ENCODE data around the gene SPINK8. TPM values are rescaled to one million over a fixed set of nuclear protein-coding genes. Genes with fewer than 3 reads are reported as not detected.
A peak's percentile ranks its signal among the peaks of the same experiment; 100 is the strongest.

Gene SPINK8
- total RNA-seq, 4 donors from 2014 or later: not detected

DNA sequence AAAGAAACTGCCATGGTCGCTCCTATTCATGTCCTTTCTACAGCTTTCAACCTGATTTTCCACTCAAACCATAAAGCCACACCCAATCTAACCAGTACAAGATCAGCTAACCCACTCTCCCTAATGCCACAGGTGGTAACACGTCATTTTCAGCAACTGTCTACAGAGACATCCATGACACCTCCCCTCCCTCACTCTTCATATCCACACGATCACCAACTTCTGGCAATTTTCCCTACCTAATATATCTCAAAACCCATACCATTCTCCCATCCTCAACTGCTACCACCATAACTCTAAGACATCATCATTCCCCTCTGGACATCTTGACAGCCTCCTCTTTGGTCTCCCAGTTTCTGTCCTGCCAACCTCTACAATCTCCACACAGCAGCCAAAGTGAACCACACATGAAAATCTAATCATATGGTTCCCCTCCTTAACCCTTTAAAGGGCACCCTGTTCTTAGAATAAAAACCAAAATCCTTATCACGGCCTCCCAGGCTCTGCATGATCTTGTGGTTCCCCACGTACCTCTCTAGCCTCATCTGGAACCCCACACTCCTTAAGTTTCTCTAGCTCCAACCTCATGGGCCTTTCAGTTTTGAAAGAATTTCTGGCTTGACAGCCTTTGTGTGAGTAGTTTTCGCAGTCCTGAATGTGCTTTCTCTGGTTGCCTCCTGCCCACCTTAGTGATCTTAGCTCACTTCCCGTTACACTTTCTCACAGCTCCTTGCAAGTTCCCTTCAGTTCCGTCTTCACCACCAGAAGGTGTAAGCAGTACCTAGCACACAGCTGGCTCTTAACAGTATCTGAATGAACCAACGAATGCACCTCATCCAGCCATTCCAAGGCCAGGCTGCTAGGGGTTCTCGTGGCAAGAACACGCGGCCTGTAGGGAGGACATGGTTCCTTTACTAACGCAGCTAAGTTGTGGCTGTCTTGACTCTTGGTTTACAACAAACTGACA lies 33.4 kb downstream of the SPINK8 start:
- Histone ChIP-seq H3K4me1 (peaks cover 0 to 6% of the 10 kb centered on the region in 2 donors), H3K4me3 (peak overlapping the region; percentile 67 to 91), H3K27me3 (no peaks in the 10 kb centered on the region), H3K9me3 (no peaks in the 10 kb centered on the region), H3K36me3 (no peaks in the 10 kb centered on the region), H3K27ac (peak overlapping the region; percentile 79 to 96)
- no peak for DNase-seq
- intact Hi-C loops (cut with DNase I; ENCODE audit: low total_unique reads): no loop called here
- TF ChIP-seq, protein P1, sequence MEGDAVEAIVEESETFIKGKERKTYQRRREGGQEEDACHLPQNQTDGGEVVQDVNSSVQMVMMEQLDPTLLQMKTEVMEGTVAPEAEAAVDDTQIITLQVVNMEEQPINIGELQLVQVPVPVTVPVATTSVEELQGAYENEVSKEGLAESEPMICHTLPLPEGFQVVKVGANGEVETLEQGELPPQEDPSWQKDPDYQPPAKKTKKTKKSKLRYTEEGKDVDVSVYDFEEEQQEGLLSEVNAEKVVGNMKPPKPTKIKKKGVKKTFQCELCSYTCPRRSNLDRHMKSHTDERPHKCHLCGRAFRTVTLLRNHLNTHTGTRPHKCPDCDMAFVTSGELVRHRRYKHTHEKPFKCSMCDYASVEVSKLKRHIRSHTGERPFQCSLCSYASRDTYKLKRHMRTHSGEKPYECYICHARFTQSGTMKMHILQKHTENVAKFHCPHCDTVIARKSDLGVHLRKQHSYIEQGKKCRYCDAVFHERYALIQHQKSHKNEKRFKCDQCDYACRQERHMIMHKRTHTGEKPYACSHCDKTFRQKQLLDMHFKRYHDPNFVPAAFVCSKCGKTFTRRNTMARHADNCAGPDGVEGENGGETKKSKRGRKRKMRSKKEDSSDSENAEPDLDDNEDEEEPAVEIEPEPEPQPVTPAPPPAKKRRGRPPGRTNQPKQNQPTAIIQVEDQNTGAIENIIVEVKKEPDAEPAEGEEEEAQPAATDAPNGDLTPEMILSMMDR (IDR thresholded peaks at IDR 0.05): no peak
- no peak for TF ChIP-seq POLR2A (IDR thresholded peaks at IDR 0.05)

DNA sequence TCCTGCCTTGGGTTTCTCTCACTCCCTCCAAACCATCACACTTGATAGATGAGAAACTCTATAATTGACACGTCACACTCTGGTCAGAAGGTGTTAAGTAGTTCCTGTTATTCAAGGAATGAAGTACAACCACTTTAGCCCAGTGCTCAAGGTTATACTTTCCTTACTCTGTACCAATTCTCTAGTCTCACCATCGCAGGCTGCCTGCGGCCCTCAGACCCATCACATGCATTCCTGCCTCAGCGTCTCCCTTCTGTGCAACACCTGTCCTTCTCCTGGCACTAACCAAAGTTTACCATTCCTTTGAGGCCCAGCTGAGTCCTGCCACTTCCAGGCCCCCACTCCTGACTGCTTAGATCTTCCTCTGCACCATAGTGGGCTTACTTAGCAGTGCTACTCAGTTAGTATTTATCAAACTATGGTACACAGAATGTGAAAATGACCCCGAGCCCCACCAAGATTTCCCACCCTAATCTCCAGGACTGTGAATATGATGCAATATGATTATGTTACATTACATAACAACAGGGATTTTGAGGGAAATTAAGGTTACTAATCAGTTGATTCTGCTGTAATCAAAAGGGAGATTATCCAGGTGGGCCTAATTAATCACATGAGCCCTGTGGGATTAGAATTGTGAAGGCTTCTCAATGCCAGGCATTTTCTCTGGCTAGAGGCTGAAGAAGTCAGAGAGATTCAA lies 36.2 kb downstream of the SPINK8 start:
- TF ChIP-seq, protein P1 (IDR thresholded peaks at IDR 0.05): no peak
- TF ChIP-seq POLR2A (IDR thresholded peaks at IDR 0.05): no peak
- DNase-seq: no peak
- no peak overlapping the region for H3K27ac ChIP-seq
- H3K36me3 ChIP-seq: no peaks in the 10 kb centered on the region
- H3K4me1 ChIP-seq: peaks cover 0 to 6% of the 10 kb centered on the region in 2 donors
- H3K9me3 ChIP-seq: no peaks in the 10 kb centered on the region
- intact Hi-C loops (cut with DNase I; ENCODE audit: low total_unique reads): no loop called here
- no peaks in the 10 kb centered on the region for H3K27me3 ChIP-seq
- H3K4me3 ChIP-seq: no peak overlapping the region

DNA sequence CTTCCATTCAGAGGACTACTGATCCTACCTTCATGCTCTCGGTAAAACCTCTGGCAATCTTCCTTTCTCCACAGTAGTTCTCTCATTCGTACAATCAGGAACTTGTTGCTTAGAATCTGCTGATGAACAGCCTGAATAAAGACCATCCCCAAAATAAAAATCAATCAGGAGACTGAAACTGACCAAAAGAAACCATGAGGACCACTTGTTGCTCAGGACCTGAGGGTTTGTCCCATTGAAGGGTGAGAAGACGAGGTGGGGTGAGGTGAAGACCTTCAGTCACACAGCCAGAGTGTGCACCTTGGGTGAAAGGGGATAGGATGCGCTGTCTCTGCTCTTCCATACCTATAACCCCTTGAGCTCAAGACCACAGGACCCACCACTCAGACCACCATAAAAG lies 36.8 kb downstream of the SPINK8 start:
- Histone ChIP-seq H3K4me1 (peaks cover 0 to 6% of the 10 kb centered on the region in 2 donors), H3K27ac (no peak overlapping the region), H3K36me3 (no peaks in the 10 kb centered on the region), H3K9me3 (no peaks in the 10 kb centered on the region), H3K27me3 (no peaks in the 10 kb centered on the region), H3K4me3 (no peak overlapping the region)
- no peak for TF ChIP-seq POLR2A (IDR thresholded peaks at IDR 0.05)
- TF ChIP-seq, protein P1 (IDR thresholded peaks at IDR 0.05): no peak
- intact Hi-C loops (cut with DNase I; ENCODE audit: low total_unique reads): no loop called here
- DNase-seq: no peak

DNA sequence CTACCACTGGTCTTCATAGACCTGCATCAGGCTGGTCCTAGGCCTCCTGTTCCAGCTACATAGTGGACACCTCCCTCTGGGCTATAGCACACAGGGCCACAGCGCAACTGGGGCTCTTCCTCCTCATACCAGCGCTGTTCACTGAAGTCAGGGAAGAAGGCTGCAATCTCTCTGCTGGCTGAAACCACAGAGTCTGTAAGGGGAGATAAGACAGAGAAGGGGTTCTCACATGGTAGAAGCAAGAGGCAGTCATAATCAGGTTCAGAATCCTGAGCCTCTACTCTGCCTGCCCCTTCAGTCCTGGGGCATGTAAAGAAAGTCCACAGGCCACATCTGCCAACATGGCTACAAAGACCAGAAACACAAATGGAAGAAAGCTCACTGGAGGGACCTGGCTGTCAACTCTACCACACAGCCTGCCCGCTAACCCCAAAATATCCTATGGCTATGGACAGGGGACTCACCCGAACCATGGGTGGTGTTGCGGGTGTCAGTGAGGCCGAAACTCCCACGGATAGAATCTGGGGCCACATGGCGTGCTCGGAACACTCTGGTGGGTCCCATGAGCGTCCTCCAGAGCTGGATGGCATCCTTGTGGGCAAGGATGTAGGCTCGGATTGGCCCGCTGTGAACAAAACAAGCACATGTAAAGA lies 38.7 kb downstream of the SPINK8 start:
- TF ChIP-seq, protein P1 (IDR thresholded peaks at IDR 0.05): no peak
- TF ChIP-seq POLR2A (IDR thresholded peaks at IDR 0.05): no peak
- Histone ChIP-seq H3K4me1 (no peaks in the 10 kb centered on the region), H3K36me3 (no peaks in the 10 kb centered on the region), H3K27me3 (no peaks in the 10 kb centered on the region), H3K4me3 (no peak overlapping the region), H3K9me3 (no peaks in the 10 kb centered on the region), H3K27ac (no peak overlapping the region)
- no peak for DNase-seq
- intact Hi-C loops (cut with DNase I; ENCODE audit: low total_unique reads): no loop called here
